Stimulated activated CD8-positive, alpha-beta memory T cell treated with anti-CD3 and anti-CD28 coated beads, Interleukin-4, amount 100 ng/mL, for 1 hour (primary cell): ENCODE data around the gene CDCA4.

Experiments used
- DNase-seq, 2 donors: peaks; one replicate each; pipeline ENCODE4 v3.0.0-alpha.2; 2020; ENCODE audit warnings: low read depth in 2 of 2, low spot score in 1 of 2

CDCA4 gene

DNA sequence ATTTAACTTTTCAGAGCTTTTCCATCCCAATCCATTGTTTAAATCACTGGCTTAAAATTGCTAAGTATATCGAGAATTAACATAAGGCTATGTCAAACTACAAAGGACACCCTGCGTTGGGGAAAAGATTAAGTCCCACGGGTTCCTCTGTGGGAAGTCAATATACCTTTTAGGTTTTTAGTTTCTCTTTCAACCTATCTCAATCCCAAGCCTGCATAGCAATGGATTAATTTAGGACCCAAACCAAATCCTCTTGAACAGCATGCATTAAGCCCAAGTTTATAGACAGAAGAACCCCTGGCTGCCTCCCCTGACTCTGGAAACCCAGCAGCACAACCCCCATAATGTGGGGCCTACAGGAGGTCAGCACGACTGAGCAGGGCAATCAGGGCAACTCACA lies 6.3 kb downstream of the CDCA4 start:
- DNase-seq = no peak

DNA sequence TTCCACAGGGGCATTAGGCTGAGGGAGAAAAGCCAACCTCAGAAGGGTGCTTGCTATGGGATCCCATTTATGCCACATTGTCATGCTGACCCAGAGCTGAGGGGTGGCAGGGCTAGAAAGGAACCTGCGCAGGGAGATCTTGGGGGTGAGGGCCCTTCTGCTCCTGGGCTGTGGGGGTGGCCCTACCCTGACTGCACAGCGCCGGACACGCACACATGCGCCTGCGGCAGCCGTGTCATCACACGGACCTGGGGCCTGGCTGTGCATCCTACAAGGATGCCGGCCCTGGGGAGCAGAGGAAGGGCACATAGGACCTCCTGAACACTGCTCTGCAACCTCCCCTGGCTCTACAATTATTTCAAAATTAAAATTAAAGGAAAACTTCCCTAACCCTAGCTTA lies 6.9 kb downstream of the CDCA4 start:
- no peak for DNase-seq

DNA sequence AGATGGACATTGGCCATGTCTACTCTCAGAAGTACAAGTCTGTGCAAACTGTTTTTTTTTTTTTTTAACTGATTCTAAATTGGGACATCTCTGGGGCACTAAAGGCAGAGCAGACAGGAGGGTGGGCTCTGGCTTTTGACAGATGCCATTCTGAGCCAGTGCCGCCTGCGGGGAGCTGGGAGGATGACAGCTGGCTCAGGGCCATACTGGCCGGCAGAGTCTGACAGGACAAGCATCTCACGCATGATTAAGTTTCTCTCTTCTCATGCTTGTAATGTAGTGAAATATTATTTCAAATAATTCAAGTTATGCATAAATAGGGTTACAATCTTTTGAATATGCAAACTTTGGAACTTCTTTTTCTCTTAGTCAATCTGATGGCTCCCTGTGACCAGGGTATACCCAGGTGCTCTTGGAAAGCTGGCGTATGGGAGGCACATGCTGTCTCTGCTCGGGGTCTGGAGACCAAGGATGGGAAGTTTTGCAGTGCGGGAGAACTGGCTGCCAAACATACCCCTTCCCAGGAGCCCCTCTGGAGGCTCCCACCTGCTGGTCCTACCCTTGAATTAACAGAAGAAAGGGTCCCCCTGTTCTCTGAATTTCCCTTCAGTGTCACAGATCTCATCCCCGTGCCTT lies 7.6 kb downstream of the CDCA4 start:
- no peak for DNase-seq

DNA sequence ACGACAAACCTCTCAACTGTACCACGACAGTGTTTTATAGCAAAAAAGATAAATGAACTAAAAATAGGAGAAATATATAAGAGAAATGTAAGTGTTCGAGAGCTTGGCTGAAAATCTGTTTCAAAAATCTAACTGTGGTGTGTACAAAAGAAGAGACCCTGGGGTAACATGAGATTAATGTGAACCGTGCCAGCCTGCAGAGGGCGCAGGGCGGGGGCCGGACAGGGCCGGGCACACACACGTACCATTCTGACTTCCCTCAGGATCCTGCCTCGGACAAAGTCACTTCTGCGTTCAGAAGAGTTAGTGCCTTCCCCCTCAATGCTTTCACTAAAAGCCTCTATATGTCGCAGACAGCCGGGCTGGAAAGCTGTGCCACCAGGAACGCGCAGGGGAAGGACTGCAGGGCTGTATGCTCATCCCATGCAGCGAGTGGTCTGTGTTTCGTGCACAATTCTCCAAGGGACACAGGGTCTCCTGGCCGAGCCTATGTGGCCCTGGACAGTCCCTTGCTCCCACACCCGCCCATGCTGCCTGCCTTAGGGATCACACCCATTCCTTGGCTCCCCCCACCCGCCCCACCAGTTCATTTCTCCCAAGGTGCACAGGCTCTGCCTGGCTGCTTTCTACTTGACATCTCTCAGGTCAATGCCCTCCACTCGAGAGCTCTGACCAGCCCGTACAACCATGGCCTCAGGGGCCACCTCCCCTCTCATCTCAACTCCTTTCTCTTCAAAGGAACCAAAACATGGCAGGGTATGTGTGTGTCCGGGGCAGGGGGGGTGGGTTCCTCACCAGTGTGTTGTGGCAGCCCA lies 8.5 kb downstream of the CDCA4 start:
- no peak for DNase-seq

DNA sequence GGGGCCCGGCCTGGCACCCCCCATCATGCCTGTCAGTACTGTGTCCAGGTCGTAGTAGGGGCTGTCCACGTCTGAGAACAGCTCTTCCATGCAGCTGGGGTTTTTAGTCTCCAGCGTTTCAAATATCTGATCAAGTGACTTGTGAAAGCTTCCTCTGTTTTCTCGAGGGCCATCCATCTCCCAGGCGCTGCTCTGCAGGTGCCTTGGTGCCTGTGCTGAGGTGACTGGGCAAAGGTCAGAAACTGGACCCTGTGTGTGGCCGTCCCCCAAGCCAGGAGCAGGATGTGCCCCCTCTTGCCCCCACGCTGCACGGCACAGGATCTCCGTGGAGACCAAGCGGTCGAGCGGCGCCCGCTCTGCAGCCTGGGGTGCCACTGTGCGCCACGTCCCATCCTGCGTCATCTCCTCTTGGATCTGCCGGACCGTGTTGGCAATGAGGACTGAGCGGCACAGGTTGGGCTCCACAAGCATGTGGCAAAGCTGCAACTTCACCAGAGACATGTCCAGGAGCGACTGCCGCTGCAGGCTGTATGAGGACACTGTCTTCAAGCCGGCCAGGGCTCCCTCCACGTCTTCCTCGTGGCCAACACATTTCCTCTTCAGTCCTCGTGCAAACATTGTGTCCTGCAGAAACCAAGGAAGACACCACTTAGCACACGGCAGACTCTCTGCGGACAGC lies 9.4 kb downstream of the CDCA4 start:
- DNase-seq = no peak

DNA sequence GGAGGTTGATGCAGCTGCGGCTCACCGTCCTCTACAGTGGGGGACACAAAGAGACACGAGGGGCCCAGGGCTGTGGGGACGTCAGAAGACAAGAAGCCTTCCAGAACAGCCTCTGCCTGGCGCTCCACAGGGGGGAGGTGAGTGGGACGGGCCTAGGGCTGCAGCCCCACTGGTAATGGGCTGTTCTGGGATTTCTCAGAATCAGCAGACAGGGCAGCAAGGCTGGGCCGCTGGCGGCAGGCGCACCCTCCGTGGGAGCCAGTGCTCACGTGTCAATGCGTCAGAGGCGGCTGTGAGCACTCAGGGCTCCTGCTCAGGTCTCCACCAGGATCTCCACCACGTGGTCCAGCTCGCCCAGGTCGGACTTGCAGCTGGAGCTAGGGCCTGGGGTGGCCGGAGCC lies 10.0 kb downstream of the CDCA4 start:
- no peak for DNase-seq

DNA sequence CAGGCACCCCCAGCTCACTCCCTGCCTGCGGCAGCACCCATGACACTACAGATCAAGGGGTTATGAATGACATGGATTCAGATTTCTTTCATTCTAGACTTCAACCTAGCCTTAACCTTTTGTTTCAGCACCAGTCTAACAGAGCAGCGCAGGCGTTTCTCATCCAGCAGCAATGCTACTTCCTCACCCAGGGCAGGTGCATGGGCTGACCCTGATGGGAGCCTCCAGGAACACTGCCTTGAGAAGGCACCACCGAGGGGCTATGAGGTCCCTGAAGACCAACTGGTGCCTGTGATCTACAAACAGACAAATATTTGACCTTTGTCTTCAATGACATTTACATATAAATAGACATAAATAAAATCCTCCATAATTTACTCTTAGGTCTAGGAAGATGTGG lies 10.8 kb downstream of the CDCA4 start:
- DNase-seq = no peak

DNA sequence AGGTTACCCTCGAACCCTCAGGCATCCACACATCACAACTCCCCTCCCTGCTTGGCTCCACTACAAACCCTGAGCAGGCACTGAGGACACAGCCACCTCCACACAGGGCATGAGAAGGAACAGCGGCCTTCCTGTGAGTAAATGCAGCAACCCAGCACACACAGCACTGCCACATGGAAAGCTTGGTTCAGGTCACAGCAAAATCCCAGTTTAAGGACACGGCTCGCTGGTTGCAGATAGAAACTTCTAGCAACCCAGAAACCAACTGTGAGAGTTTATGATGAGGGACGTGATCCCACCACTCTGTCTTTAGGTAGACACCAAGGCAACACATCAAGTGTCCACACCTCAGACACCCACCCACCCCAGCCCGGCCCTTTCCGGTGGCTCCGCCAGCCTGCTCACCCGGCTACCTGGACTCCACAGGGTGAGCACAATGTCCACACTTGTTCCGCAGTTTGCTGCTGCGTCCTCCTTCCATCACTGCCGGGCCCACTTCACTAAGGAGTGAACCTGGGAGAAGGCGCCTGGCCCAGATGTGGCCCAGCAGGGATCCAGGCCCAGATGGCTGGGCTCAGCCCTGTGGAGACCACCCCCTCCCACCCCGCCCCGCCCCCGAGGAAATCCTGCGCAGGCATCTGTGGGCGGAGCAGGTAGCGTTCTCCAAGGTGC lies 13.2 kb downstream of the CDCA4 start:
- no peak for DNase-seq

DNA sequence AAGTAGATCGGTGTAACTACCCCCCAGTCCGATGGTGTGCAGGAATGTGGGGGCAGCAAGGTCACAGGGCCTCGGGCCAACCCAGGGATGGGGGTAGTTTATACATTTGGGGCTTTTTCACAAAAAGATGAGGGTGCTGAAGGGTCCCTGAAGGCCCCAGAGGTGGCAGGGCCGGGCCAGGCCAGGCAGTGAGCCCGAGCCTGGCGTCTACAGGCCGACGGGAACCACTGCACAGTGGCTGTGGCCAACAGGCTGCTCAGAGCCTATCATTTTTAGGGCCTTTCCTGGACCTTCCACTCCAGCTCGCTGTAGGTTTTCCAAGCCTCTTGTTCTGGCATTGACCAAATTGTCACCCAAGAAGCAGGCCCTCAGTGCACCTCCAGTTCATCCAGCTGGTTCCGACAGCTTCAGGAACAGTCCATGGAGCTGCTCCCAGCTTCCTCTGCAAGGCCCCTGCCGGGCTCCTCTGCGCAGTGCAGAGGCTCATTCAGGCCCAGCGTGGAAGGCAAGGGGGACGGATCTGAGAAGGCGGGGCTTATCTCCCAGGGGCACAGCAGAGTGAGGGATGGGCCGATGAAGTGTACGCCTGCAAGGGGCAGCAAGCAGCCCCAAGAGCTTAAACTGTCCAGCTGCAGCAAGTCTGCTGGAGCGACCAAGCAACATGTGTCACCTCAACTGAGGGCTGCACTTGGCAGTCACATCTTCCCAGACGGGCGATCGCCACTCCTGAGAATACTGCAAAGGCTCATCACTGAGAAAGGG lies 13.9 kb downstream of the CDCA4 start:
- DNase-seq = no peak

DNA sequence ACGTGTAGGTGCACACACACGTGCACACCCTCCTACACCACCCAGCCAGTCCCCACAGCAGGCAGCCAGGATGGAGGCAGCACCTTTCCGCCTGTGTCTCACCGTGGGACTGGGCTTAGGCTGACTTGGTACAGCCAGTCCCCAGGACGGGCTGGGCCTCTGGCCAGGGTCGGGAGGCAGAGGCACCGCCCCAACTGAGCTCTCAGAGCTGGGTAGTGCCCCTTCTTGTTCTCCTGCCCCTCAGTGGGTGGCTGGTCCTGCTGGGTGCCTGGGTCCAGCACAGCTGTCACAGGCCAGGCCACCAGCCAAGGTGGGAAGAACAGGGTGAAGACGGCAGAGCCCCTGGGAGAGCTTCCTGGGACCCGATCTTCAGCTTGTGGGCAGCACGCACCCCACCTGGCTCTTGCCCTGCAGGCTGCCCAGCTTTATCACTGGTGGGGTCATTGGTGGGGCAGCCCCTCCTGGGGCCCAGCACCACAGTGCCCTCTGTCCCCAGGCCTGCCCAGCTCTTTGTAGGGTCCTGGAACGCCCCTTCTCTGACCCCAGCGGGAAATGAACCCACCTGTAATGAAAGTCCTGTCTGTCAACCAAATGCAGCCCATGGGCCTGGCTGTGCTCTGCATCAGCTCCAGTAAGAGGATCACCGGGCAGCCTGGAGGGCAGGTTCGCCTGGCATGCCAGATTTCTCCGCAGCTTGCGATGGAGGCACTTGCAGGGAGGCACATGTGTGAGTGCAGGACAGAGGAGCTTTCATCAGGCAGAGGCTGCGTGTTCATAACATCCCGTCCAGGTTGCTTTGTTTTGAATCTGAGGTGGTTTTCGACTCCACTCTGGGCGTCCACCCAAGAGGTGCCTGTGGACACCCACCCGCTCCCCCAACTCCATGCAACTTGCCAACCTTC lies 14.7 kb downstream of the CDCA4 start:
- DNase-seq = no peak

DNA sequence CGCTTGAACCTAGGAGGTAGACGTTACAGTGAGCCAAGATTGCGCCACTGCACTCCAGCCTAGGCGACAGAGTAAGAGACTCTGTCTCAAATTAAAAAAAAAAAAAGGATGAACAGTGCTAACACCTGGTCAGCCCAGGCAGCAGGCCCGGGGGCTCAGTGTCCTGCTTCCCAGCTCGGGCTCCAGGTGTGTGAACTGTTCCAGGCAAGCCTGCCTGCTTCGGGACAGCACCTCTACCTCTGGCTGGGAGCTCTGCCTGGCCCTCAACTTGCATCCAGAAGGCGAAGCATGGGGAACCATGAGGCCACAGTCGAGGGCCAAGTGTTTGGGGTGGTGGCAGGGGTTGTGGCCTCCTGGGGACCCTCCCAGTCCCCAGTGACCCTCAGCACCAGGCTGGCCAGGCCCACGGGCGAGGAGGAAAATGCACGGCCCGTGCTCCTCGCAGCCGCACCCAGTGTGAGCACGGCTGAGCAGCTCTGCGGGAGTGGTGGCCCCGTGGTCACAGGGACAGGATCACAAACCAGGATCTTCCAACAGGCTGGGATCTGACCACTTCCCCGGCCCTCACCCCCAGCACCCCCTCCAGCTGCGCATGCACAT lies 15.5 kb downstream of the CDCA4 start:
- no peak for DNase-seq

DNA sequence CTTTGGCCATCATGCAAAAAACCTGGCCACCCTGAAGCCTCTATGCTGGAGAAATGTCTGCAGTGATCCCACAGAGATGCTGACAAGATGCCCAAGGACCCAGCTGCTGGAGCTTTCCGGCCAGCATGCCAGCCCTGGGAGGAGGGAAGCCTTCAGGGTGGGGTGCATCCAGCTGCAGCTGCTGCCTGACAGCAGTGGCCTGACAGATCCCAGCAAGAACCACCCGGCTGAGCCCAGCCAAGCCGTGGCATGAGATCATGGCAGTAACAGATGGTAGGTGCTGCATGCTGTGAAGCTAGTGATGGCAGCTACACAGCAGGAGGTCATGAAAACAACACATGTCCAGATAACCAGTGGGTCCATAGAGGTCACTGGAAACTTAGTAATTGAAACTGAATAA lies 21.5 kb downstream of the CDCA4 start:
- no peak for DNase-seq

DNA sequence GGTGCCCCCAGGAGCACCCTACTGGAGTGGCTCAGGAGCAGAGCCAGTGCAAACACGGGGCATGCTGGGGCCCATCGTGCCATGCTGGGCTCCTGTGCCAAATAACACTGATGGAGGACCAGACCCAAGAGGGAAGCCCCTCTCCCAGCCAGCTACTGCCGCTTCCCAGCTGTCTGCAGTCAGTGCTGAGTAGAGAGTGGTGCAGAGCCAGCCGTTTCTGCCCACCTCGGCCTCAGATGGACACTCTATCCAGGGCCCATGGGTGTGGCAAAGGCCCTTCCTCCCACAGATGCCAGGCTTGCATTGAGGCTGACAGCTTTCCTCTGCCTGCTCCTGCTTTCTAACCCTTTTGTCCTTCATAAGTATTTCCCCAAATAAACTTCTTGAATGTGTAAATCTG lies 22.1 kb downstream of the CDCA4 start:
- DNase-seq = no peak

DNA sequence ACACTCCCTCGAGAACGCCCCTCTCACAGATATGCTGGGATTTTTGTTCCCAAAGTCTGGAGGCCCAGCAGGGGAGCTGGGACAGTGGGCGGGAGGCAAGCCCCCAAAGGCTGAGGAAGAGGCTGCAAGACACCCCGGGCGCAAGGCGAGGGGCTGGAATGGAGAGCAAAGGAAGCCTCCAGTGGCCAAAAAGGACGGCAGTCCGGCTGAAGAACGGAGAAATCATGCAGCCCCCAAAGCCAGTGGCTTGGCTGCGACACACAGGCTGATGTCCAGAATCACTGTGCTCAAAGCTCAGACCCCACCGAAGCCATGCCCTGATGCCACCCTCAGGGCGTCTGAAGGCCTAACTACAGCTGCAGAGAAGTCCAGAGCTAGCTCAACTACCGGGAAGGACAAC lies 24.4 kb downstream of the CDCA4 start:
- DNase-seq = no peak

DNA sequence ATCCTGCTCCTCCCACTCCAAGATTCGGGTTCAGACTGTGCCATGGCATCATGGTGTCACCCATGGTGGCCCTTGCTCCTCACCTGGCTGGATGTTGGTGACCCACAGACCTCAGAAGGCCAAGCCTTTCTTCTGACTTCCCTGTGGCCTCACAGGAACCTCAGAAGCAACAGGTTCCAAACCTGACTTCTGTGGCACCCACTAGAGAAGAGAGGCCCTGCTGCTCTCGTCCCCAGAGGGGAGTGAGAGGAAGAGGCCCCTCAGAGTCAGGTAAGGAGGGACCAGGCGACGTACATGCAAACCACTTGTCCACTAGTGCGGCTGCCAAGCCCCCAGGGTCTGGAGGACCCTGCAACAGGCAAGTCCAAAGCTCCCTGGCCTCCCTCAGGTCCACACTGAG lies 24.9 kb downstream of the CDCA4 start:
- no peak for DNase-seq

DNA sequence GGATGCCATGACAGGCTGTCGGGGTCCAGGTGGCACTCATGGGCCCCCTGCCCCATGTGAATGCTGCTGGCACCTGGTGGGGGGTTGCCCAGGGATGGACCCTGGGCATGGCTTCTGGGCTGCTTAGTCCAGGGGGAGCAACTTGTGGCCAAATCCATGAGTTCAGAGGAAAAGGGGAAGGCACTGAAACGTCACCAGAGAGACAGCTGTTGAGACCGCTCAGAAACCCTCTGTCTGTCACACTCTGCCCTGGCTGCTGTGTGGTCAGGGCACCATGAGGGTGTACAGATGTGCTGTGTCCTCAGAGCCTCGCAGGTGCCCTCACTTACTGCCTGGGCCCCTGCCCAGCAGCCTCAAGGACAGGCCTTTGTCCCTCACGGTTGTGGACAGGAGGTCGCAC lies 25.9 kb downstream of the CDCA4 start:
- DNase-seq = no peak

DNA sequence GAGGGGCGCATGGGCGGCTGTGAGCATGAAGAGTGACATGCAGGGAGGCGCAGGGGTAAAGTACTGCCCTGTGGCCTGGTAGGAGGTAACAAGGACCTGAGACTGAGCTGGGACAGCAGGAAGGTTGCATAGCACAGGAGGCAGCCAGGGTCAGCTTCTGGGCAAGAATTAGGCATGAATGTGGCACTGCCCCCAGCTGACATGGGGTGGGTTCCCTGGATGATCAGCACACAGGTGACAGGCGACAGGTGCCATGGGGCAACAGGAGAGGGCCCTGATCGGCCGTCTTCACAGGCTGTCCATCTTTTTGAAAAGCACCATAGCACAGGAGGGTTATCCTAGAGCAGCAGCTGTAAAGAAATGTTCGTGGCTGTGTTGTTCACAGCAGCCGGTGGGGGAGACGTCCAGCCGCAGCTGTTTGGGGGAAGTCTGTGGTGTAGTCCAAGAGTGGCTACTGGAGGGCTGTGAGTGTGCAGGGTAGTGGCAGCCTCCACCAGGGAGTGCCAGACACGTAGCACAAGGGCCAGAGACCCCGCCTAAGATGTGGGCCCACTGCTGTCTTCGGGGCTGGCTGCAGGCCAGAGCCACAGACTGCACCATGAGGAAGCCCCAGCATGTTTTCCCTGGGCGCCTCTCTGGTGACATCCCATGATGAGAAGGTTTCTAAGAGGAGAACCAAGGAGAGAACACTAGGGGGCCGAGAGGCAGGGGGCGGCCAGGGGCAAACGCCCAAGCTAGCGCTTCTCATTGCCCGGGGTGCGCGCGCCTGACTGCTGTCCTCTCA lies 26.9 kb downstream of the CDCA4 start:
- no peak for DNase-seq

DNA sequence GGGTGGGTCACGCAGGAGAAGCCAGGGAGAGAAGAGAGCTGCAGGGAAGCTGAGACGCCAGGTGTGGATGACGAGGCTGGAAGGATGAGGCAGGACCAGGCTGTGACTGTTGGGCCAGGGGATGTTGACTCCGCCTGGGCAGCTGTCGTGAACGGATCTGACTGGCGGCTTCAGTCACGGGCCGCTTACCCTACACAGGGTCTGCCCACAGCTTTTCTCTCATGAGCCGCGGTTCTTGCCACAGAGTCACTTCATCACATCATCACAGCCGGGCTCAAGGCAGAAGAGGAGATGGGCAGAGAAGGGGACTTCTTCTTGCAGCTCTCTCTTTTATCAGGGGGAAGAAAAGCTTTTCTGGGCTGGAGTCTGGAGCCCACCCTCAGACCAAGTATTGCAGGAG lies 27.6 kb downstream of the CDCA4 start:
- DNase-seq = no peak

DNA sequence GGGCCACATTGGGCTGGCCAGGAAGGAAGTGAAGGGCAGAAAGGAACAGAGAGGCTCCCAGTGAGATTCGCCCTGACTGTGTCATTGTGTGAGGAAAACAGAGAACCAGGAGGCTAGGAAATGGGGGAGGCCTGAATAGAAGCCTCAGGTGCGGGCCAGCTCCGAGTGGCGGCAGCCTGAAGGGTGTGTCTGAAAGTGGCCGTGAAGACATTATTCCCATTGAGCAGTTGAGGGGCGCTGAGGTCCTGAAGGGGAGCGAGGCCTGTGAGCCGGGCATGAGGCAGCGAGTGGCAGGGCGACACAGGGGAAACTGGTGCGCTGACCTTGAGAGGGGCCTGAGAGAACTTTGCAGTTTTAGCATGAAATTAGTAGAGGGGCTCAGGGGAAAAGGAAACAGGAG lies 28.4 kb downstream of the CDCA4 start:
- DNase-seq = no peak
